ENCODE measurements around the gene SMIM21. TPM values are rescaled to one million over a fixed set of nuclear protein-coding genes. Genes with fewer than 3 reads are reported as not detected.

The SMIM21 gene
- not detected for total RNA-seq

DNA sequence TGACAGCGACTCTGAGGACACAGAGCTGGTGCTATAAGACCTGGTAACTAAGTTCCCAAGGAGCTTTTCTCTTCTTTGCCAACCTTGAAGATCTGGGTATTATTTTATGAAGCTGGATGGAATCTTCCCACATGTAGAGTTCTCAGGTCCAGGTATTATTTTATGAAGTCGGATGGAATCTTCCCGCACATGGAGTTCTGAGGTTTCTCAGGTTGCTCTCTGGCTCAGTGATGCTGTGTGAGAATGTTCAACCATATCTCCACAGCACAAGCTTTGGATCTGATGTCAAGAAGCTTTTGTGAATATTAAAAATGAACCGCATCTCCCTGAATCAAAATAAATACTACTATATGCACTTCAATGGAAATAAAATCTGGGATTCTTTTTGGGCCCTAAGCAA is at the start of gene SMIM21:
SMIM21 (minus strand) TSS at position 101 of the 400 bp plus-strand sequence. CDS start 140 bp downstream, outside the sequence.
- Histone ChIP-seq H3K27ac (no peak within 1 kb of the TSS), H3K4me1 (no peaks in the 10 kb centered on the region), H3K36me3 (no peaks in the 10 kb centered on the region), H3K4me3 (no peak within 1 kb of the TSS), H3K9me3 (no peaks in the 10 kb centered on the region), H3K27me3 (no peaks in the 10 kb centered on the region)
- ATAC-seq: no peak
- intact Hi-C loops (cut with DNase I; ENCODE audit: low total_unique reads): no loop called here
- no peak for TF ChIP-seq POLR2A (IDR thresholded peaks at IDR 0.05)
- TF ChIP-seq, protein P1, sequence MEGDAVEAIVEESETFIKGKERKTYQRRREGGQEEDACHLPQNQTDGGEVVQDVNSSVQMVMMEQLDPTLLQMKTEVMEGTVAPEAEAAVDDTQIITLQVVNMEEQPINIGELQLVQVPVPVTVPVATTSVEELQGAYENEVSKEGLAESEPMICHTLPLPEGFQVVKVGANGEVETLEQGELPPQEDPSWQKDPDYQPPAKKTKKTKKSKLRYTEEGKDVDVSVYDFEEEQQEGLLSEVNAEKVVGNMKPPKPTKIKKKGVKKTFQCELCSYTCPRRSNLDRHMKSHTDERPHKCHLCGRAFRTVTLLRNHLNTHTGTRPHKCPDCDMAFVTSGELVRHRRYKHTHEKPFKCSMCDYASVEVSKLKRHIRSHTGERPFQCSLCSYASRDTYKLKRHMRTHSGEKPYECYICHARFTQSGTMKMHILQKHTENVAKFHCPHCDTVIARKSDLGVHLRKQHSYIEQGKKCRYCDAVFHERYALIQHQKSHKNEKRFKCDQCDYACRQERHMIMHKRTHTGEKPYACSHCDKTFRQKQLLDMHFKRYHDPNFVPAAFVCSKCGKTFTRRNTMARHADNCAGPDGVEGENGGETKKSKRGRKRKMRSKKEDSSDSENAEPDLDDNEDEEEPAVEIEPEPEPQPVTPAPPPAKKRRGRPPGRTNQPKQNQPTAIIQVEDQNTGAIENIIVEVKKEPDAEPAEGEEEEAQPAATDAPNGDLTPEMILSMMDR (IDR thresholded peaks at IDR 0.05 in 4 of 5, conservative IDR thresholded peaks at IDR 0.05 in 1 of 5): no peak
- no peak for DNase-seq
- in situ Hi-C loops (cut with MboI; ENCODE audit: low sequenced_read_pairs in 4 of 4): no loop called here

DNA sequence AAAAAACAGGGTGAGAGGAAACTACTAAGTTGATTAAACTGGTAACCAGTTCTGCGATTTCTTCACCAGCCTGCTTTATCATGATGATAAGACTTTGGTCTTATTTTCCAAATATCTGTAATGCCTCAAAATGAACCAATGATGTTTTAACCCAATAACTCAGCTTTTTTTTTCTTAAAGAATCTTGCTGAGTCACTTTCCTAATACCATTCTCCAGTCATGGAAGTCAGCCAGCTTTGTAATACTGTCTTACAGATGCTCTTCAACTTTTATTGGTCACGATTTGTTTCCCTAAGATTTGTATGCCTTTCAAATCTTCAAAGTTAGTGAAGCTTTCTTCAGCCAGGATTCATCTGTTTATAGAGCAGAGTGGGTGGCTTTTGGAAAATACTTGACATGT is 47.7 kb upstream of the SMIM21 start:
- ATAC-seq (no peak), DNase-seq (no peak)
- TF ChIP-seq POLR2A (IDR thresholded peaks at IDR 0.05): no peak
- TF ChIP-seq, protein P1 (IDR thresholded peaks at IDR 0.05 in 4 of 5, conservative IDR thresholded peaks at IDR 0.05 in 1 of 5): no peak
- H3K4me1 ChIP-seq: no peaks in the 10 kb centered on the region
- no peaks in the 10 kb centered on the region for H3K36me3 ChIP-seq
- intact Hi-C loops (cut with DNase I; ENCODE audit: low total_unique reads): loop anchor here (10.0 kb wide), 1 partner anchor 310 kb away; no protein-coding TSS in a partner anchor
- no peaks in the 10 kb centered on the region for H3K9me3 ChIP-seq
- H3K4me3 ChIP-seq: no peak overlapping the region
- no peak overlapping the region for H3K27ac ChIP-seq
- in situ Hi-C loops (cut with MboI; ENCODE audit: low sequenced_read_pairs in 4 of 4): loop anchor here in 3 of 4 donors (10.0 to 25.0 kb wide), 5 partner anchors 112 to 830 kb away; no protein-coding TSS in a partner anchor
- H3K27me3 ChIP-seq: no peaks in the 10 kb centered on the region

DNA sequence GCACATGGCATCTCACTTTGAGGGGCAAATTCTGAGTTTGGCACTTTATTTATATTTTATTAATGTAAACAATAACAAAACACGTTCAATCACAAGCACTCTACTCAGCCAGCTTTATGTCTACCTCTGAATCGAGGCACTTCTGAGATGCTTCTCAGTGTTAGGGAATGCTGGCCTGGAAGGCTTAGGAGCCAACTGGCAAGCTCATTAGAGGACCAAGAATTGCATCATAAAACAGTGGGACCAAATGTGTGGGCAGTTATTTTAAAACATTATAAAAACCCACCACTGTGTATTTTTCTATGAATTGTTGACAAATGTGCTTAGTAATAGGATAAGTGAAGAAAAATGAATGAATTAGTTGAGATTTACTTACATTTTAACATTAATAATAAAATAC is 46.8 kb upstream of the SMIM21 start:
- Histone ChIP-seq H3K9me3 (no peaks in the 10 kb centered on the region), H3K27ac (no peak overlapping the region), H3K4me3 (no peak overlapping the region), H3K27me3 (no peaks in the 10 kb centered on the region), H3K4me1 (no peaks in the 10 kb centered on the region), H3K36me3 (no peaks in the 10 kb centered on the region)
- in situ Hi-C loops (cut with MboI; ENCODE audit: low sequenced_read_pairs in 4 of 4) (loop anchor here in 3 of 4 donors (10.0 to 25.0 kb wide), 3 partner anchors 312 to 830 kb away; no protein-coding TSS in a partner anchor), intact Hi-C loops (cut with DNase I; ENCODE audit: low total_unique reads) (loop anchor here (10.0 kb wide), 1 partner anchor 310 kb away; no protein-coding TSS in a partner anchor)
- ATAC-seq (no peak), DNase-seq (no peak)
- TF ChIP-seq POLR2A (IDR thresholded peaks at IDR 0.05): no peak
- TF ChIP-seq, protein P1 (IDR thresholded peaks at IDR 0.05 in 4 of 5, conservative IDR thresholded peaks at IDR 0.05 in 1 of 5): no peak

DNA sequence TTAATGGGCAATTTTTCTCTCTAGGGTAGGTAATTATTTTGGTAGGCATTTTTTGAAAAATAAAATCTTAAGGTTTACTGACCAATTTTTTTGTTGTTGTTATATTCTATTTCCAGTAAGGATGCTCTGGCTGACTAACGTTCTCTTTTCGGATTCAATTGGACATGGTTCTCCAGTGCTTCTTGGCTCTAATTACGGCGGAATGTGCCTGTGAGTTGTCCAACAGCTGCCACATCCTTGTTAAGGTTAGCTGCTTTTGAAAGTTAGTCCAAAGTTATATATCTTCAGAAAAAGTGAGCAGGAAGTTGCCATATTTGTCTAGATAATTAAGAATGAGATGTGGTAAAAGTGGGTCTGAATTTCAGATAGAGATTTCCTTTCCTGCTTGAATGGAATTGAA is 45.8 kb upstream of the SMIM21 start:
- Histone ChIP-seq H3K27me3 (no peaks in the 10 kb centered on the region), H3K4me1 (no peaks in the 10 kb centered on the region), H3K36me3 (no peaks in the 10 kb centered on the region), H3K9me3 (no peaks in the 10 kb centered on the region), H3K4me3 (no peak overlapping the region), H3K27ac (no peak overlapping the region)
- no peak for DNase-seq
- intact Hi-C loops (cut with DNase I; ENCODE audit: low total_unique reads): loop anchor here (10.0 kb wide), 1 partner anchor 309 kb away; no protein-coding TSS in a partner anchor
- TF ChIP-seq, protein P1 (IDR thresholded peaks at IDR 0.05 in 4 of 5, conservative IDR thresholded peaks at IDR 0.05 in 1 of 5): no peak
- TF ChIP-seq POLR2A (IDR thresholded peaks at IDR 0.05): no peak
- in situ Hi-C loops (cut with MboI; ENCODE audit: low sequenced_read_pairs in 4 of 4): loop anchor here in 3 of 4 donors (10.0 to 25.0 kb wide), 3 partner anchors 311 to 829 kb away; no protein-coding TSS in a partner anchor
- ATAC-seq: no peak

Measured in gastrocnemius medialis (tissue), 4 donors.